NCI-H1048 (cell line): ENCODE data around the gene RASGRP2.

ENCODE experiments used
- DNase-seq: peaks from one replicate; lab custom pipeline; 2025; lab: John Stamatoyannopoulos, UW

RASGRP2 gene

GRCh38 chr11:64694821-64695365 is 49.0 kb downstream of the RASGRP2 start:
- no peak for DNase-seq

GRCh38 chr11:64694026-64694755 is 49.8 kb downstream of the RASGRP2 start:
- DNase-seq = no peak

GRCh38 chr11:64692764-64693331 is 51.1 kb downstream of the RASGRP2 start:
- no peak for DNase-seq

GRCh38 chr11:64691543-64691942 is 52.4 kb downstream of the RASGRP2 start:
- DNase-seq = no peak

GRCh38 chr11:64690235-64690634 is 53.7 kb downstream of the RASGRP2 start:
- no peak for DNase-seq

- DNase-seq = peak; percentile 52
Measured at GRCh38 chr11:64688534-64688982, 55.4 kb downstream of the RASGRP2 start.

- DNase-seq = no peak
Measured at GRCh38 chr11:64687643-64688533, 56.1 kb downstream of the RASGRP2 start.

- DNase-seq = no peak
Measured at GRCh38 chr11:64687204-64687603, 56.7 kb downstream of the RASGRP2 start.

- no peak for DNase-seq
Measured at GRCh38 chr11:64686466-64687170, 57.3 kb downstream of the RASGRP2 start.

- no peak for DNase-seq
Measured at GRCh38 chr11:64685536-64685935, 58.4 kb downstream of the RASGRP2 start.

GRCh38 chr11:64684357-64684756 is 59.6 kb downstream of the RASGRP2 start:
- no peak for DNase-seq

GRCh38 chr11:64681171-64681570 is 62.8 kb downstream of the RASGRP2 start:
- DNase-seq = no peak

GRCh38 chr11:64679846-64680245 is 64.1 kb downstream of the RASGRP2 start:
- DNase-seq = no peak

- no peak for DNase-seq
Measured at GRCh38 chr11:64677441-64678023, 66.4 kb downstream of the RASGRP2 start.
